Measurements from ENCODE around the gene ACACA.

- TF ChIP-seq CTBP1 (IDR thresholded peaks at IDR 0.05; ENCODE audit: borderline replicate concordance) (no peak), LEF1 (IDR thresholded peaks at IDR 0.05; ENCODE audit: borderline replicate concordance) (no peak), FOXM1 (IDR thresholded peaks at IDR 0.05; ENCODE audit: borderline replicate concordance) (no peak), ZNF384 (IDR thresholded peaks at IDR 0.05) (no peak), BHLHE40 (IDR thresholded peaks at IDR 0.05; ENCODE audit: borderline replicate concordance) (no peak), SUZ12 (IDR thresholded peaks at IDR 0.05) (no peak)
These were observed 145.3 kb downstream of the ACACA start for GRCh38 chr17:37261286-37261685.

All from HEK293T (cell line).